Fibroblast of skin of scalp (primary cell): Measurements from ENCODE around the gene ZNF146.
"Not testable (repeated sequence)": the region's sequence is repeated elsewhere in the genome, so short reads cannot be mapped to it uniquely, and the experiment has no call there.

Experiments used
- DNase-seq: peaks from one replicate; pipeline ENCODE4 v3.0.0-alpha.2; 2013

Gene ZNF146

GRCh38 chr19:36236304-36236945 is 21.5 kb downstream of the ZNF146 start:
- no peak for DNase-seq

GRCh38 chr19:36236946-36237310 is 22.0 kb downstream of the ZNF146 start:
- DNase-seq, result no peak

- DNase-seq, result no peak
Measured at GRCh38 chr19:36244066-36244465, 29.2 kb downstream of the ZNF146 start.

- DNase-seq, result no peak
Measured at GRCh38 chr19:36245210-36246005, 30.5 kb downstream of the ZNF146 start.

GRCh38 chr19:36246006-36246481 is 31.1 kb downstream of the ZNF146 start:
- no peak for DNase-seq

- DNase-seq, result no peak
Measured at GRCh38 chr19:36252047-36252446, 37.1 kb downstream of the ZNF146 start.

- no peak for DNase-seq
Measured at GRCh38 chr19:36254848-36255247, 39.9 kb downstream of the ZNF146 start.

- DNase-seq, result no peak
Measured at GRCh38 chr19:36255316-36255715, 40.4 kb downstream of the ZNF146 start.

GRCh38 chr19:36256064-36256463 is 41.2 kb downstream of the ZNF146 start:
- no peak for DNase-seq

- DNase-seq, result no peak
Measured at GRCh38 chr19:36256853-36257519, 42.1 kb downstream of the ZNF146 start.

GRCh38 chr19:36257520-36257876 is 42.6 kb downstream of the ZNF146 start:
- DNase-seq, result no peak

GRCh38 chr19:36258028-36258875 is 43.3 kb downstream of the ZNF146 start:
- DNase-seq, result no peak

- DNase-seq, result no peak
Measured at GRCh38 chr19:36259211-36259610, 44.3 kb downstream of the ZNF146 start.

GRCh38 chr19:36265064-36265463 is 50.2 kb downstream of the ZNF146 start:
- DNase-seq, result no peak

- DNase-seq, result no peak
Measured at GRCh38 chr19:36265856-36266374, 51.0 kb downstream of the ZNF146 start.

GRCh38 chr19:36266375-36266961 is 51.6 kb downstream of the ZNF146 start:
- no peak for DNase-seq

GRCh38 chr19:36267061-36267845 is 52.3 kb downstream of the ZNF146 start:
- no peak for DNase-seq

- not testable (repeated sequence) for DNase-seq
Measured at GRCh38 chr19:36268081-36268480, 53.2 kb downstream of the ZNF146 start.

- not testable (repeated sequence) for DNase-seq
Measured at GRCh38 chr19:36268591-36268990, 53.7 kb downstream of the ZNF146 start.

GRCh38 chr19:36269295-36269694 is 54.4 kb downstream of the ZNF146 start:
- not testable (repeated sequence) for DNase-seq
